Stimulated activated CD4-positive, alpha-beta T cell treated with anti-CD3 and anti-CD28 coated beads, TNF-alpha, amount 100 ng/mL, for 48 hours (primary cell): ENCODE measurements around the gene DOK1.

Source experiments
- DNase-seq, 3 donors: peaks; one replicate each; pipeline ENCODE4 v3.0.0-alpha.2; 2020; ENCODE audit warnings: low read depth in 3 of 3

Gene DOK1

GRCh38 chr2:74525717-74526648 is 28.5 kb upstream of the DOK1 start, which contains the start of gene DQX1:
TSS of gene DQX1 (minus strand) at chr2:74526231. CDS start at chr2:74525729, 502 bp downstream.
- no peak for DNase-seq

GRCh38 chr2:74526649-74527230 is 27.8 kb upstream of the DOK1 start:
- no peak for DNase-seq

DNA sequence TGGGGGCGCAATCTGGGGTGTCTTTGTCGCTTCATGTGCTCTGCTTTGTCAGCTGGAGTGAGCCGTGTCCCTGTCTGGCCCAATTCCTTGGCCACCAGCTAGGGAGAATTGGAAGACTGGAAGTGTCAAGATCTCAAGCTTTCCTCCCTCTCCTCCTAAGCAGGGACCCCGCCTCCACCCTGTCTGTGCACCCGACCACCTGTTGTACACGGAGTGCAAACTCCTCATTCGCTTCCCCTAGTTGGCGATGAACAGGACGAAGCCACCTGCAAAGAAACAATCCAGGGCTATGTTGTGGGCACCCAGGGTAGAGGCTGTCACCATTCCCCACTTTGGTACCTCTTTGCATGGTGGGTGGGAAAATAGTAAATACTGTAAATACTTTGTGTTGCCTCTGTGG is 26.8 kb upstream of the DOK1 start:
- DNase-seq = no peak

DNA sequence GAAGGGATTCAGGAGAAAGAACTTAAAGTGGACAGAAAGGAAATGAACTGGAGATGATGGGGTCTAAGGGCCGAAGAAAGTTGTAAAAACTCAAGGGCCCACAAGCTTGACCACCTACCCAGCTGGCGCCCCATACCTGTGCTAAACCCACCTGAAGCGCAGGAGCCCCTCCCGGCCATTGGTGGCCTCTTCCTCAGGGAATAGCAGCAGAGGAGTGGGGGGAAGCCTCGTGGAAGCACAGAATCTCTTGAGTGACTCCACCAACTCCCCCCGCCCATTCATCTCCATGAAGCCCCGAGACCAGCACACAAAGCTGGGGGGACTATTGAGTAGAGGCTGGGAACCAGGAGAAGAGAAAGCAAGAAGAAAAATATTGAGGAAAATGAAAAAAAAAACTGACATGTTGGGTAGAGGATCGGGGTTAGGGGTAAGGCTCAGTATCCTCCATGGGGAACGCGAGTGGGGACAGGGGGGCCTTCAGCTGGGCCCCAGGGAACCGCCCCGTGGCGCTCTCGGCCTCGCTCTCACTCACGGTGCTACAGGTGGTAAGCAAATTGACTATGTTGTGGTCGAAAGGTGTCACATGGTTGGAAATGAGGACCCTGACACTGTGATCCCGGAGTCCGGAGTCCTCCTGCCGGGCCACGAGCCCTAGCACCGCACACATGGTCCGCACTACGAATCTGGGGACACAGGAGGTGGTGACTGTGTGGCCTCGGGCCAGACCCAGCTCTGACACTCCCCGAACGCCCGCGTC is 25.7 kb upstream of the DOK1 start:
- DNase-seq = no peak

DNA sequence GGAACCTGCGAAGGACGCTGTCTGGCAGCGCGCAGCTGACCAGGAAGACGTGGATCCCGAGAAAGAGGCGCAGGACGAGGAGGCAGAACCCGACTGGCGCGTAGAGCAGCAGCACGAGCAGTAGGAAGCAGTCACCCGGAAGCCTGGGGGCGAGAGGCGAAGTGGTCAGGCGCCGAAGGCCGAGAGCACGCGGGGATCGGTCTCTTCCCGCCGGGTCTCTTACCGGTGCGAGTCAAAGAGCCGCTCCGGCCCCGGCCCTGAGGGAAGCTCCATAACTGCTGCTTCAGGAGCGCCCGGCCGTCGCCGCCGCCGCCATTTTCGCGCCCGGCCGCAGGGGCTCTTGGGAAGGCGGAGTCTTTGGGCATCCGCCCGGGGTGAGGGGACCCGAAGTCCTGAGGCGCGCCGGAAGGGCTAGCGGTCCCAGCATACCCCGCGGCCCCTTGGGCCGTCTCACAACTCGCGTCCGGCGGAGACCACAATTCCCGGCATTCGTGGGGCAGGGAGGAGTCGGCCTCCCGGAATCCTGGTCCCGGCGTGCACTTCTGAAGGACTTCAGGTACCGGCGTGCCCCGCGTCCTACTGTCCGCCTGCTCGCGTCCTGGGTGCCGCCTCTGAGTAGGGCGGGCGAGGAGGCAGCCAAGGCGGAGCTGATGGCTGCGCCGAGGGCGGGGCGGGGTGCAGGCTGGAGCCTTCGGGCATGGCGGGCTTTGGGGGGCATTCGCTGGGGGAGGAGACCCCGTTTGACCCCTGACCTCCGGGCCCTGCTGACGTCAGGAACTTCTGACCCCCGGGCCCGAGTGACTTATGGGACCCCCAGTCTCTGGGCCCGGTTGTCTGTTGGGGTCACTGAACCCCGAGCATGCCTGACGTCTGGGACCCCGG is 24.9 kb upstream of the DOK1 start, which contains the start of the genes AUP1 and HTRA2:
TSS of gene AUP1 (minus strand) at position 350 of the 882 bp plus-strand sequence. CDS start at position 273, 77 bp downstream.
TSS of gene HTRA2 (plus strand) at position 577 of the 882 bp plus-strand sequence. CDS start at position 651, 74 bp downstream.
- peak; percentile 87 to 94 (median 91) for DNase-seq

GRCh38 chr2:74530239-74531187 is 24.0 kb upstream of the DOK1 start:
- no peak for DNase-seq

DNA sequence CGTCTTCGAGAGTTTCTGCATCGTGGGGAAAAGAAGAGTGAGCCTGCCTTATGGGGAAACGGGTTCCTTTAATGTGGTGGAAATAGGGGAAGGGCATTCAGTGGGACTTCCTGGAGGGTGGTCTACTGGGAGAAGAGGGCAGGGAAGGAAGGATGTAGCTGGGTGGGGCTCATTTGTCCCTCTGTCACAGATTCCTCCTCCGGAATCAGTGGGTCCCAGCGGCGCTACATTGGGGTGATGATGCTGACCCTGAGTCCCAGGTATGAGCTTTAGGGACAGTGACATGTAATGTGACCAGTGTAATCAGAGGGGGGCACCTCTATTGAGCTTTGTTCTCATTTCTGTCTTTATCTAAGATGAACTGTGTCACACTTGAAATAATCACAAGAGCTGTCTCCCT is 22.9 kb upstream of the DOK1 start:
- no peak for DNase-seq

DNA sequence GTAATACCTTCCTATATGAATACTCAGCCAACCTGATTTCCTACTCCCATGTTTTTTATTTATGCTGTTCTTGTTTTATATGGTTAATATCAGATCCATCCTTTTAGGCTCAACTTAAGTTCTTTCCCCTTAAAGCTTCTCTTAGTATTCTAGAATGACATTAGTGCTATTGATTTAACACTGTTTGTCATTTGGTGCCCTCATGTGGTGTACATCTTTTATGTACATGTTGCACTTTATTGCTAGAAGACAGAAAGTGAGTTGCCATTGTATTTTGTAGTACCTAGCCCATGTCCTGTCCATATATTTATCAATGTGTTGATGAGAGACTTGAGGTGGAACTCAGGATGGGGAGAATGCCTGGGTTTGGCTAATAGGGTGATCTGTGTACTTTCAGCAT is 22.3 kb upstream of the DOK1 start:
- no peak for DNase-seq

GRCh38 chr2:74533464-74533863 is 21.1 kb upstream of the DOK1 start:
- DNase-seq = no peak

GRCh38 chr2:74534411-74534810 is 20.1 kb upstream of the DOK1 start:
- no peak for DNase-seq

- no peak for DNase-seq
Observed at GRCh38 chr2:74535440-74535965, 19.0 kb upstream of the DOK1 start.

- no peak for DNase-seq
Observed at GRCh38 chr2:74536166-74536950, 18.2 kb upstream of the DOK1 start.

DNA sequence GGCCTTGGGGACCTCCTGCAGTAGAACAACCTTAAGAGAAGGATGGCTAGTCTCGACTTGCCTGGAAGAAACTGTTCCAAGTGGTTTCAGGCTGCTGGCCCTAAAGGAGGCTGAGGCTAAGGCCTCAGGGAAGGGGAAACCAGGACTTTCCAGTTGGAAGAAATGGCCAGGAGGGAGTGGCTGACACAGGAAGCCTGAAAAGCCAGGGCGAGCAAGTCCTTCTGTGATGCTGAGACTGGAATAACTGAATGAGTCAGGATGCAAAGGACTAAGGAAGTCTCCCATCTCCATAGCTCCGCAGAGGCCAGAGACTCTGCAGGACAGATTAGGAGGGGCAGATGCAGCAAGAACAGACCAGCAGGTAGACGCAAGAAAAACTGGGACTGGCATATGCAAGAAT is 17.4 kb upstream of the DOK1 start:
- DNase-seq = no peak

DNA sequence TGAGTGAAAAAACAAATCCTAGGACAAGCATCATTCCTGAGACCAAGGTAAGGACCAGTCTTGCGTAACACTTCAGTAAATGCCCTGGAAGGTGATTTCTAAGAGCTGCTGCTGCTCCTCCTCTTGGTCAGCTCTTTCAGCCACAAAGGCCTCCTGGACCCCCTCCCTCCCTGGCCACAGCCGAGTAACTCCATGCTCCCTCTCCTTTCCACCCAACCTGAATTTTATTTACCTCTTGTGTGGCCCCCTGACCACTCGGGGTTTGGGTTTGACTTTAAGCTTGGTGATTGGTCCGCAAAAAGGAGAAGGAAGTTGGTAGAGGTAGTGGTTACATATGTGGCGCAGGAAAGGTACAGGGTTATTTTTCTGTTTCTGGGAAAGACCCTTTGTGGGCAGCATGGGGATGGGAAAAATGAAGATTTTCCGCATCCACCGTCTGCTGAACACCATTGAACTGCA is 15.6 kb upstream of the DOK1 start:
- no peak for DNase-seq

DNA sequence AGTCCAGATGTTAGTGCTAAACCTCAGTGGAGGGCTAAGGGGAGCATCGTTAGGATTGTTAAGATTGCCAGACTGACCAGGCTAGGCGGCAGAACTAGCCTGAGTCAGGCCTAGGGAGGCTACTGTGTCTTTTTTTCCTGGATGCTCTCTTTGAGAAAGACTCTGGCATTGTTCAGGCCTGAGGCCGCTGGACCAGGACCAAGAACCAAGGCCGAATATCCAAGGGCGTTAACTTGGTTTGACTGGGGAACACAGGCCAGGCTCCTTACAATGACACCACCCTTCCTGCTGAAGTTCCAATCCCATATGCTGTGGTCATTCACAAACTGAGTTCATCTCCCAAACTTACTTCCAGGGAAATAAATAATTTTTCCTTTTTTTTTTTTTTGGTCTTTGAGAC is 14.2 kb upstream of the DOK1 start:
- DNase-seq = no peak

DNA sequence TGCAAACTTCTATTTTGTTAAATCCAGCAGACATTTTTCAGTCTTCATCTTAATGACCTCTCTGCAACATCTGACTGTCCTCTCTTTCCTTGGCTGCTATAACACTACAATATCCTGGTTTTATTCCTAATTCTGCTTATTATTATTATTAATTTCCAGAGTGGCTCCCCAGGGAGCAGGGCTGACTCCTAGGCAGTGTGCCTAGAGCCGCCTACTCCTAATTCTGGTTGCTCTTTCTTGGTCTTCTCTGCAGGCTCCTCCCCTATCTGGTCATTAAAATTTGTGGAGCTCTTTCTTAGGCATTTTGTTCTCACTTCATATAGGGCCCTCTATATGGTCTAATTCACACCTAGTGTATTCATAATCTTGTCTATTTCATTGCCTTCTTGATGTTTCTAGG is 11.5 kb upstream of the DOK1 start:
- no peak for DNase-seq

GRCh38 chr2:74544634-74545033 is 9.9 kb upstream of the DOK1 start:
- DNase-seq = no peak

DNA sequence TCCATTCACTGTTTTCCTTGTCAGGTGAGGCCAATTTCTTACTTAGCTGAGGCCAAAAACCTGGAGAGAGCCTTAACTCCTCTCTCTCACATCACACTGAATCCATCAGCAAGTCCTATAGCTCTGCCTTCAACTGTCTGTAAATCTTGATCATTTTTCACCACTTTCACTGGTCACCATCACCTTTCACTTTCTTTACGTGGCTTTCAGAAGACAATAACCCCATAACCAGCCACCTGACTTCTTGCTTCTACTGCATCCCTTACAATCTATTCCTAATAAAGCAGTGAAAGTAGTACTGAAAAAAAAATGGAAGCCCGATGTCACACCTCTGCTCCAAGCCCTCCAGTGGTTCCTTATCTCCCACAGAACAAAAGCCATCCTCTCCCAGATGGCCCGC is 8.5 kb upstream of the DOK1 start:
- no peak for DNase-seq
